ENCODE data around the gene NUFIP2.
"Not testable (repeated sequence)": the region's sequence is repeated elsewhere in the genome, so short reads cannot be mapped to it uniquely, and the experiment has no call there.

DNA sequence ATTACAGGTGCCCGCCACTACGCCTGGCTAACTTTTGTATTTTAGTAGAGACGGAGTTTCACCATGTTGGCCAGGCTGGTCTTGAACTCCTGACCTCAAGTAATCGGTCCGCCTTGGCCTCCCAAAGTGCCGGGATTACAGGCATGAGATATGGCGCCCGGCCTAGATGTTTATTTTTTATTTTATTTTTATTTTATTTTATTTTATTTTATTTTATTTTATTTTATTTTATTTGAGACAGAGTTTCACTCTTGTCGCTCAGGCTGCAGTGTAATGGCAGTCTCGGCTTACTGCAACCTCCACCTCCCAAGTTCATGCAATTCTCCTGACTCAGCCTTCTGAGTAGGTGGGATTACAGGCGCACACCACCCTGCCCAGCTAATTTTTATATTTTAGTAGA is 72.6 kb downstream of the NUFIP2 start:
- not testable (repeated sequence) for TF ChIP-seq CTCF (IDR thresholded peaks at IDR 0.05); SIN3A (IDR thresholded peaks at IDR 0.05; ENCODE audit: borderline replicate concordance, insufficient read depth, low read depth, low read length); POLR2AphosphoS5 (IDR thresholded peaks at IDR 0.05; ENCODE audit: low read depth, low read length)
- TF ChIP-seq, protein P1, sequence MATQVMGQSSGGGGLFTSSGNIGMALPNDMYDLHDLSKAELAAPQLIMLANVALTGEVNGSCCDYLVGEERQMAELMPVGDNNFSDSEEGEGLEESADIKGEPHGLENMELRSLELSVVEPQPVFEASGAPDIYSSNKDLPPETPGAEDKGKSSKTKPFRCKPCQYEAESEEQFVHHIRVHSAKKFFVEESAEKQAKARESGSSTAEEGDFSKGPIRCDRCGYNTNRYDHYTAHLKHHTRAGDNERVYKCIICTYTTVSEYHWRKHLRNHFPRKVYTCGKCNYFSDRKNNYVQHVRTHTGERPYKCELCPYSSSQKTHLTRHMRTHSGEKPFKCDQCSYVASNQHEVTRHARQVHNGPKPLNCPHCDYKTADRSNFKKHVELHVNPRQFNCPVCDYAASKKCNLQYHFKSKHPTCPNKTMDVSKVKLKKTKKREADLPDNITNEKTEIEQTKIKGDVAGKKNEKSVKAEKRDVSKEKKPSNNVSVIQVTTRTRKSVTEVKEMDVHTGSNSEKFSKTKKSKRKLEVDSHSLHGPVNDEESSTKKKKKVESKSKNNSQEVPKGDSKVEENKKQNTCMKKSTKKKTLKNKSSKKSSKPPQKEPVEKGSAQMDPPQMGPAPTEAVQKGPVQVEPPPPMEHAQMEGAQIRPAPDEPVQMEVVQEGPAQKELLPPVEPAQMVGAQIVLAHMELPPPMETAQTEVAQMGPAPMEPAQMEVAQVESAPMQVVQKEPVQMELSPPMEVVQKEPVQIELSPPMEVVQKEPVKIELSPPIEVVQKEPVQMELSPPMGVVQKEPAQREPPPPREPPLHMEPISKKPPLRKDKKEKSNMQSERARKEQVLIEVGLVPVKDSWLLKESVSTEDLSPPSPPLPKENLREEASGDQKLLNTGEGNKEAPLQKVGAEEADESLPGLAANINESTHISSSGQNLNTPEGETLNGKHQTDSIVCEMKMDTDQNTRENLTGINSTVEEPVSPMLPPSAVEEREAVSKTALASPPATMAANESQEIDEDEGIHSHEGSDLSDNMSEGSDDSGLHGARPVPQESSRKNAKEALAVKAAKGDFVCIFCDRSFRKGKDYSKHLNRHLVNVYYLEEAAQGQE (IDR thresholded peaks at IDR 0.05; ENCODE audit: insufficient read depth in 1 of 2, low read depth in 2 of 2, low read length in 1 of 2), result not testable (repeated sequence)

Measured in Panc1 (cell line).